HG03097 (cell line): Measurements from ENCODE around the gene ZFAND3.
"Not testable (repeated sequence)": the region's sequence is repeated elsewhere in the genome, so short reads cannot be mapped to it uniquely, and the experiment has no call there.

ENCODE experiments used
- ATAC-seq: cut with Tn5 transposase; IDR thresholded peaks from one replicate; pipeline ENCODE4 v1.9.1; 2021; ENCODE audit not compliant: unreplicated experiment, low FRiP score

The ZFAND3 gene

DNA sequence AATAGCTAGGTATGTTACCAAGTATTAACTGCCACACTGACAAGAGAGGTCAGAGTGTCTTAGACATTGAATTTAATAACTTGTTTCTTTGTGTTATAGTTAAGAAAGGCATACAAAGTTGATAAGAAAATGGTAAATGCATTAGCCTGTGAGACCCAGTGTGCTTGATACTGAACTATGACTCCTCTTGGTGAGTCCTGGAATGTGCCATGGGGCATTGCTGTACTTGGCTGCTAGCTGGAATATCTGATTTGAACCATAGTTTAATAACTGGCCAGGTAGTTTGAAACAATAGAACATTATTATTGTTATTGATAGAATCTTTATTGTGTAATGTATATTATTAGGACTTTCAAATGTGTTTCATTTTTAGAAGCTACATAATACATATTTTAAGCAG lies 70.0 kb downstream of the ZFAND3 start:
- no peak for ATAC-seq

DNA sequence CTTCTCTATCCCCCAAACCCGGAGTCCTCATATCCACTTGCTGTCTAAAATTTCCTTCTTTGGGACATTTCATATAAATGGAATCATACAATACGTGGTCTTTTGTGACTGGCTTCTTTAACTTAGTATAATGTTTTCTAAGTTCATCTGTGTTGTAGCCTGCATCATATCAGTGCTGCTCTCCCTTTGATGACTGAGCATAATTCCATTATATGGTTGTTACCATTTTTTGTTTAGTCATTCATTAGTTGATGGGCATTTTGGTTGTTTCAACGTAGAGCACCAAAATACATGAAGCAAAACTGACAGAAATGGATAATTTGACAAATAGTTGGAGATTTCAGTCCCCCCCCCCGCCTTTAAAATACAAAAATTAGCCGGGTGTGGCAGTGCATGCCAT lies 71.5 kb downstream of the ZFAND3 start:
- no peak for ATAC-seq

DNA sequence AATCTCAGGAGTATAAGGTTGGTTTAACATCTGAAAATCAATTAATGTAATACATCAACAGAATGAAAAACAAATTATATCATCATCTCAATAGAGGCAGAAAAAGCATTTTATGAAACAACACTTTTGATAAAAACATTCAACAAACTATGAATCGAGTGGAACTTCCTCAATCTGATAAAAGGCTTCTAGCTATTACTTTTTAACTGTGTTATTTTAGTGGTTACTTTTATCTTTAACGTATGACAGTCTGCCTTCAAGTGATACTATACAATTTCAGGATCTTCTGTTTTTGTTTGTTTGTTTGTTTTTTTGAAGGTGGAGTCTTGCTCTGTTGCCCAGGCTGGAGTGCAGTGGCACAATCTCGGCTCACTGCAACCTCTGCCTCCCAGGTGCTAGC lies 73.7 kb downstream of the ZFAND3 start:
- ATAC-seq, result no peak

DNA sequence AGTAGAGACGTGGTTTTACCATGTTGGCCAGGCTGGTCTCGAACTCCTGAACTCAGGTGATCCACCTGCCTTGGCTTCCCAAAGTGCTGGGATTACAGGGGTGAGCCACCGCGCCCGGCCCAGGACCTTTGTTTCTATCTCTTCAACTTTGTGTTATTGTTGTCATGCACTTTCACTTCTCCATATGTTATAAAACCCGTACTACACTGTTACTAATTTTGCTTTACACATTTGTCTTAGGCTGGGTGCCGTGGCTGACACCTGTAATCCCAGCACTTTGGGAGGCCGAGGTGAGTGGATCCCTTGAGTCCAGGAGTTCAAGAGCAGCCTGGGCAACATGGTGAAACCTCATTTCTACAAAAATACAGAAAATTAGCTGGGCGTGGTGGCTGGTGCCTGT lies 74.2 kb downstream of the ZFAND3 start:
- not testable (repeated sequence) for ATAC-seq

DNA sequence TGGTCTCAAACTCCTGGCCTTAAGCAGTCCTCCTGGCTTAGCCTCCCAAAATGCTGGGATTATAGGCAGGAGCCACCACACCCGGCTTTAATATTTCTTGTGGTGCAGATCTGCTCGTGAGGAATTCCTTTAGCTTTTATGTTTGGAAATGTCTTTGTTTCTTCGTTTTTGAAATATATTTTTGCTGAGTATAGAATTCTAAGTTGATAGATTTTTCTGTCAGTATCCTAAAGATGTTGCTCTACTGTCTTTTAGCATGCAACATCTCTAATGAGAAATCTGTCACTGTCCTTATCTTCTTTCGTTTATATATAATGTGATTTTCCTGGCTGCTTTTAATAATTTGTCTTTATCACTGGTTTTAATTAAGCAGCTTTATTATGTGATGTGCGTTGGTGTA lies 75.1 kb downstream of the ZFAND3 start:
- ATAC-seq, result no peak

DNA sequence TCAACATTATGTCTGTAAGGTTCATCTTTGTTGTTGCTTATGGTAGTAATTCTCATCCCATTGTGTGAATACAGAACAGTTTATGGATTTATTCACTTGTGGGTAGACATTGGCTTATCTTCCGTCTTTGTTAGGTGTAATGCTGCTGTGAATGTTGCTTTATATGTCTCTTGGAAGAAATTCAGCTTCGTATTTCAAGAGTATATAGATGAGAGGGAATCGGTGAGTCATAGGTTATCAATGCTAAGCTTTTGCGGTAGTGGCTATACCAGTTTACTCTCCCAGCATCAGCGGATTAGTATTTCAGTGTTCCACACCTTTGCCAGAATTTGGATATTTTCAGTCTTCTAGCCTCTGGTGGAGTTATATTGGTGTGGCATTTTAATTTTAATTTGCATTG lies 77.8 kb downstream of the ZFAND3 start:
- no peak for ATAC-seq

DNA sequence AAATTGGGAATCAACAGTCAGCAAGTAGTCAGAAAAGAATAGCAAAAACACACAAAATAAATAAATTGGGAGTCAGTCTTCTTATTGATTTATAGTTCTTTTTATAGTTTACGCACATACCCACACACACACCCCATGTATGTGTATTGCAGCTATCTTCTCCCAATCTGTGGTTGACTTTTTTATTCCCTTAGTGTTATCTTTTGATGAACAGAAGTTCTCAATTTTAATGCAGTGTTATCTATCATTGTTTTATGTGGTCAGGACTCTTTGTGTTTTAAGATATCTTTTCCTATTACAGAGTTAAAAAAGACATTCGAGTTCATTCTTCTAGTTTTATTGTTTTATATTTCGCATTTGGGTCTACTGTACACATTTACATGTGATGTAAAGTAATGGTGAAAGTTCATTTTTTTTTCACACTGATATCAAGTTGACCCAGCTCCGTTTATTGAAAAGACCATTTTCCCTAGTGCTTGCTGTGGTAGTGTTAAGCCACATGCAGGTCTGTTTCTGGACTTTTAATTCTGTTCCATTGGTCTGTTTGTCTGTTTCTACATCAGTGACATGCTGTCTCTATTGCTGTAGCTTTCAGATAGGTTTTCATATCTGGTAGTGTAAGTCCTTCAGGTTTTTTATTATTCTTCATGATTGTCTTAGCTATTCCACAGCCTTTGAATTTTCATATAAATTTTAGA lies 78.4 kb downstream of the ZFAND3 start:
- ATAC-seq, result no peak

DNA sequence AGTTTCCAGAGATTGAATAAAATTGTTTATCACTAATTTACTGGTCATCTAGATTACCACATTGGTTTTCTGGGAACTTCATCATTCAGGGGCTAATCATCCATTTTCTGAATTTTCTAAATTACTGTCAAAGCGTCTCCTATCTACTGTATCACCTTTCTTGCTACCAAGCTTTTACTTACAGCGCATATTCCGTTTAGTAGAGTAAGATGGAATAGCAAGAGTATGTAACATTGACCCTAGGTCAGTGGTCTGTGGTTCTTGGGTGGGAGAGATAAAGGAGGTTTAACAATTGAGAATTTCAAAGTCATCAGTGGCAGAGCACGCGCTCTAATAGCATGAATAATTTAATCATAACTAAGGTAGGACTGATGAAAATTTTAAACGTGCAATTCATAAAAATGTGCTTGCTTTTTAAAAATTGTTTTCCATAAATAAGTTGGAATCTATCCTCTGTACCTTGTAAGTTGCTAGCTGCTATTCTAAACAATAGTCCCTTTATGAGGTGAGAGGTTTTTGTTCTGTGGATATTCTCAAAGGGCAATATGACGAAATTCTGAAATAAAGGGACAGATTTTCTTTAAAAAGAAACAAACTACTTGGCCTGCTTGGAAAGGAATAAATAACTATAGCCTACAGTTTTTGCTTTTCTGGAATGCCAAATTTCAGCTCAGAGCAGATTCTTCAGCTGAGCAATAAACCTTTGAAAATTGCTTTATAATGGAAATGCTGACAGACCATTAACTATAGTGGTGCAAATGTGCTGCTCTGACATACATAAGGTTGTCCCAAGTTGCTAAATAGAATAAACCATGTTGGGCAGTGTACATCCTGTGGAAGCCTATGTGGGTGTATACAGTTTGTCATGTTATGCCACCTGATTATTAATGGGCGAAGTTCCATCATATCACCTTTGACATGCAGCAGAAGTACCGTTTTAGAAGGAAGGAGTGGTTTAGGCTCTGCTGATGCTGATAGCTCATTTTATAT lies 84.1 kb downstream of the ZFAND3 start:
- ATAC-seq, result no peak

DNA sequence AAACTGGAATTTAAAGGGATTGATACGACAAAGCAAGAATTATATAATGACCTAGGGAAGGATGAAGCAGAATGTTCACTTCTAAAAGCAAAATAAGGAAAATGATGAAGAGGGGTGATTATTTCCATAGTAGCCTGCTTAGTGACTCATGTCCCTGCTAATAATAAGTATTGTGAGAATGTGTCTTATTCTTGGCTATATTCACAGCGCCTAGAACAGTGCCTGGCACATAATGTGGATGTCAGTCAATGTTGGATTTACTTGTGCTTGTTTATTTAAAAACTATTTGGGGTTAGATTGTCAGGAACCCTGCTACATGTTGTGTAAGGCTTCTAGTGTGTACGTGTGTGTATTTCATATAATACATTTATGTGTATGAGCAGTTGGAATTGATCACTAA lies 85.1 kb downstream of the ZFAND3 start:
- ATAC-seq, result no peak

DNA sequence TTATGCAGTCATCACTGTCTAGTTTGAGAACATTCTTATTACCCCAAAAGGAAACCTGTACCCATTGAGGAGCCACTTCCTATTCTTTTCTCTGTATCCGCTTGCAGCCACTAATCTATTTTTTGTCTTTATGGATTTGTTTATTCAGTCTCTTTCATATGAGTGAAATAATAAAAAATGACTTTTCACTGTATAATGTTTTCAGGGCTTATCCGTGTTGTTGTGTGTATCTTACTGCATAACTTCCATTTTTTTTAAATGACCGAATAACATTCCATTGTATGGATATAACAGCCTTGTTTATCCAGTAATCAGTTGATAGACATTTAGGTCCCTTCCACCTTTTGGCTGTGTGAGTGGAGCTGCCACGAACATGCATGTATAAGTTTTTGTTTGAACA lies 86.6 kb downstream of the ZFAND3 start:
- ATAC-seq, result no peak

DNA sequence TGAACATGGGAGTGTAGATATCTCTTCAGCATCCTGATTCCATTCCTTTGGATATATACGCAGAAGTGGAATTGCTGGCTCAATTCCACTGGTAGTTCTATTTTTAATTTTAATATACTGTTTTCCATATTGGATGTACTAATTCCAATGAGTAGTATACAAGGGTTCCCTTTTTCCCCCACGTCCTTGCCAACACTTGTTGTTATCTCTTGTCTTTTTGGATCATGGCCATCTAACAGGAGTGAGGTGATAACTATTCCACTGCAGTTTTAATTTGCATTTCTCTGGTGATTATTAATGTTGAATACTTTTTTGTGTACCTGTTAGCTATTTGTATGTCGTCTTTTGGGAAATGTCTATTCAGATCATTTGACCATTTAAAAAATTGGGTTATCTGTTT lies 91.5 kb downstream of the ZFAND3 start:
- no peak for ATAC-seq

DNA sequence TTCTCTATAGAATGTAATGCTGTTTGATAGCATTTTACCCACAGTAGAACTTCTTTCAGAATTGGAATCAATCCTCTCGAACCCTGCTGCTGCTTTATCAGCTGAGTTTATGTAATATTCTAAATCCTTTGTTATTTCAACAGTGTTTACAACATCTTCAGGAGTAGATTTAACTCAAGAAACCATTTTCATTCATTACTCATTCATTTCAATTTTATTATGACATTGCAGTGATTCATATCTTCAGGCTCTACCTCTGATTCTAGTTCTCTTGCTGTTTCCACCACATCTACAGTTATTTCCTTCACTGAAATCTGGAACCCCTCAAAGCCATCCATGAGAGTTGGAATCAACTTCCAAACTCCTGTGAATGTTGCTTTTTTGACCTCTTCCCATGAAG lies 93.7 kb downstream of the ZFAND3 start:
- ATAC-seq, result no peak

DNA sequence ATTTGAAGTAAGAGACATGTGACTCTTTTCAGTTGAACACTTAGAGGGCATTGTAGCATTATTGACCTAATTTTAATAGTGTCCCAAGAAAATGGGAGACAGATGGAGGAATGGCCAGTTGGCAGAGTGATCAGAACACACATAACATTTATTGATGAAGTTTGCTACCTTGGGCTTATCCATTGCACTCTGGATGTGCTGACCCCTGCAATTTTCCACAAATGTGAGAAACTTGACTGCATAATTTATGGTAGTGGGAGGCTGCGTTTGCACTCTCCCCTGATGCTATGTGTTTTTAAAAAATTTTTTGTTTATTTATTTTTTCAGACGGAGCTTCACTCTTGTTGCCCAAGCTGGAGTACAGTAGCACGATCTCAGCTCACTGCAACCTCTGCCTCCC lies 95.9 kb downstream of the ZFAND3 start:
- ATAC-seq, result no peak

DNA sequence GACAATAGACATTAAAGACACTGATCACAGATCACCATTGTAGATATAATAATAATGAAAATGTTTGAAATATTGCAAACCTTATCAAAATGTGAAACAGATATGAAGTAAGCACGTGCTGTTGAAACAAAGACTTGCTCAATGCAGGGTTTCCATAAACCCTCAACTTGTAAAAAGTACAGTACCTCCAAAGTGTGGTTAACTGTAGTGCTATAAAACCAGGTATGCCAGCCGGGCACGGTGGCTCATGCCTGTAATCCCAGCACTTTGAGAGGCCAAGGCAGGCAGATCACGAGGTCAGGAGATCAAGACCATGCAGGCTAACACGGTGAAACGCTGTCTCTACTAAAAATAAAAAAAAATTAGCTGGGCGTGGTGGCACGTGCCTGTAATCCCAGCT lies 96.6 kb downstream of the ZFAND3 start:
- no peak for ATAC-seq

DNA sequence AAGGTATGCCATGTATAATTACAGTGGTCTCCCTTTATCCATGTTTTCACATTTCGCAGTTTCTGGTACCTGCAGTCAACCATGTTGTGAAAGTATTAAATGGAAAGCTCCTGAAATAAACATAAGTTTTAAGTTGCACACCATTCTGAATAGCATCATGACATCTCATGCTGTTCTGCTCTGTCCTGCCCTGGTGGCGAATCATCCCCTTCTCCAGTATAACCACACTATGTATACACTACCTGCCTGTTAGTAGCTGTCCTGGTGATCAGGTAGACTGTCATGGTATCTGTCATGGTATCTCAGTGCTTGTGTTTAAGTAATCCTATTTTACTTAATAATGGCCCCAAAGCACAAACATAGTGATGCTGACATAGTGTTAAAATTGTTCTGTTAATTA lies 97.1 kb downstream of the ZFAND3 start:
- no peak for ATAC-seq

DNA sequence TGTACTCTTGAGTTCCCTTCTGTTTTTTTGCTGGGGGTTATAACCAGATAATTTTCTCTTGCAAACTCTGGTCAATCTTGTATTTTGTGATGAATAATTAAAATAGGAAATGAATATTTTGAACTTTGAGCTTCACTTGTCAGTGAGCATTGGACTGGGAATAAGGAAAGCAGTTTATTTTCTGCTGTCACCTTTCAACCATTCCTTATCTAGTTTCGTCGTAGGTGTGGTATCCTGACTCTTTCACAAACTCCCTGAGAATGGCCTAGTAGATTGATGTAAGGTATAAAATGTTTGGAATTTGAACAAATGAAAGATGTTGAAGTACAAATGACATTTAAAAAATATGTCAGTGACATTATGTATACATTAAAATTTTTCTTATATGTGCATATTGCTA lies 98.0 kb downstream of the ZFAND3 start:
- ATAC-seq, result no peak

DNA sequence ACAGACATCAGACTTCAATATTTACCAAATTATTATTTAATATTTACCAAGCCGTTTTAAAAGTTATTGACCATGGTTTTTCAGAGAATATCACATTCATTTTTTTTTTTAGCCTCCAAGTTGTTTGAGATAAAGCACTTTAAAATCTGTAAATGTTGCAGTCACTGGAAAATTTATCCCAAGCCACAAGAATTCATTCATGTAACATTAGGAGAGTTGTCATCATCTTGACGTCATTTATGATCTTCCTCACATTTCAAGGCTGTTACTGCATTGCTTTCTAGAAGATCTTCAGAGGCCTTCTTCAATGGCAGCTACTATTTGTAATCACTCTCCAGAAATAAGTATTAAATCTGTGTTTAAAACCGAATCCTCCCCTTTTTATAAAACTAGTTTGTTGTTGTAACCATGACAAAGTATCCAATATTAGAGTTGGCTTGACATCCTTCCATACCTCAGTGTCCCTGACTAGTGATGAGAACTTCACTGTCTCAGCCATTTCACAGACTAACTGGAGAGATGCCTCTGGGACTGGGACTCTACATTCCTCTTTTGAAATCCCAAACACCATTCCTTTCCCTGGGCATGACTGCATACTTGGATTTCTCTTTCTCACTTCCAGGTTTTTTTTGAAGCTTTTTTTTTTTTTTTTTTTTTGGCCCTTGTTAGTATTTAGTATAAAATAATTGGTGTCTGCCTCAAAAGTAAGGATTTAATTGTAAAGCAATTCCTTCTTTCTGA lies 100.1 kb downstream of the ZFAND3 start:
- ATAC-seq, result no peak

DNA sequence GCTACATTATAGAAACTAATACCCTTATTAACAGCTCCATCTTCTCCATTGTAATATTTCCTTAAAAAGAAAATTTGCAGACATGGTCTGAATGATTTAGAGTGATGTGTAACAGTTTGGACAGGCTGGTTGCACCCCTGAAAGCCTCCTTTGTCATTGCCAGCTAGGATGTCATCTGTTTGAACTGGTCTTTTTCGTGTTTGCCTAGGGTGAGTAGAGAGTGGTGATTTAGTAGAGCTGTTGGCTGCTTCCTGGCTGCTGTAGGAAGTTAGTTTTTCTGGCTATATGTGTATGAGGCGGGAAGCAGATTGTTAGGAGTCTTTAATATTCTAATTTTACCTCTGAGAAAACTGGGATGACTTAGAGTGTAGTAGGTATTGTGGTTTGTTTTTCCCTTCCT lies 101.1 kb downstream of the ZFAND3 start:
- no peak for ATAC-seq

DNA sequence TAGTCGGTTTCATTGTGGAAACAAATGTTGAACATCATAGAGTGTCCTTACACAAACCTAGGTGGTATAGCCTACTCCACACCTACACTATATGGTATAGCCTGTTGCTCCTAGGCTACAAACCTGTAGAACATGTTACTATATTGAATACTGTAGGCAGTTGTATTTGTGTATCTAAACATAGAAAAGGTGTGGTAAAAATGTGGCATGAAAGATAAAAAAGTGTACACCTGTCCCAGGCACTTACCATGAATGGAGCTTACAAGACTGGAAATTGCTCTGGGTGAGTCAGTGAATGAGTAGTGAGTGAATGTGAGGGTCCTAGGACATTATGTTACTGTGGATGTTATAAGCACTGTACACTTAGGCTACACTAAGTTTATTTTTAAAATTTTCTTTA lies 103.0 kb downstream of the ZFAND3 start:
- ATAC-seq, result no peak

DNA sequence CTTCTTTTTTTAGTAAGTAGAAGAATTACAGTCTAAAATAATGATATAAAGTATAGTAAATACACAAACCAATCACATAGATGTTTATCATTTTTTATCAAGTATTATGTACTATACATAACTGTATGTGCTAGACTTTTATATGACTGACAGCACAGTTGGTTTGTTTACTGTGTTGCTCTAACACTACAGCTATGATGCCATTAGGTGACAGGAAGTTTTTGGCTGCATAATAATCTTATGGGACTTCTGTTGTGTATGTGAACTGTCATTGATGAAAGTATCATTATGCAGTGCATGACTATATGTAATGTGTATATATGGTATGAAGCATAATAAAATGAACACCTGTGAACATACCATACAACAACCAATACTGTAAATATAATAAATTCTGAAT lies 104.0 kb downstream of the ZFAND3 start:
- ATAC-seq, result no peak

DNA sequence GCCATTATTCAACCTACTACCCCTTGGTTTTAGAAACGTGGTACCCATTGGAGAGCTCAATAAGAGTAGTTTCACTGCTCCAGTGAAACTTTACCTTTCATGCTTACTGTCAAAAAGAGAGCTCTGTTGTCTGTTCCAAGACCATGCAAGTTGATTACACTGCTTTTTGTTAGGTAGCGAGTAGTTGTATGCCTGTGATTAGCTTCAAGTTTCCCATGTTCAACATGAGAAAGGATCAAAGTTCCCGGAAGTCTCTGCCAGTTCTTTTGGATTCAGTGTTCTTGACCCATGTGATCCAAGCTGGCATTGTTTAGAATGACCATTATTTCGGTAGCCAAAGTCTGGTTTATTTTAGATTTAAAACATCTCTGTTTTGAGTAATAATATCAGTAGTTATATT lies 107.1 kb downstream of the ZFAND3 start:
- no peak for ATAC-seq
